ENCODE measurements around the gene SYP.

Gene SYP

DNA sequence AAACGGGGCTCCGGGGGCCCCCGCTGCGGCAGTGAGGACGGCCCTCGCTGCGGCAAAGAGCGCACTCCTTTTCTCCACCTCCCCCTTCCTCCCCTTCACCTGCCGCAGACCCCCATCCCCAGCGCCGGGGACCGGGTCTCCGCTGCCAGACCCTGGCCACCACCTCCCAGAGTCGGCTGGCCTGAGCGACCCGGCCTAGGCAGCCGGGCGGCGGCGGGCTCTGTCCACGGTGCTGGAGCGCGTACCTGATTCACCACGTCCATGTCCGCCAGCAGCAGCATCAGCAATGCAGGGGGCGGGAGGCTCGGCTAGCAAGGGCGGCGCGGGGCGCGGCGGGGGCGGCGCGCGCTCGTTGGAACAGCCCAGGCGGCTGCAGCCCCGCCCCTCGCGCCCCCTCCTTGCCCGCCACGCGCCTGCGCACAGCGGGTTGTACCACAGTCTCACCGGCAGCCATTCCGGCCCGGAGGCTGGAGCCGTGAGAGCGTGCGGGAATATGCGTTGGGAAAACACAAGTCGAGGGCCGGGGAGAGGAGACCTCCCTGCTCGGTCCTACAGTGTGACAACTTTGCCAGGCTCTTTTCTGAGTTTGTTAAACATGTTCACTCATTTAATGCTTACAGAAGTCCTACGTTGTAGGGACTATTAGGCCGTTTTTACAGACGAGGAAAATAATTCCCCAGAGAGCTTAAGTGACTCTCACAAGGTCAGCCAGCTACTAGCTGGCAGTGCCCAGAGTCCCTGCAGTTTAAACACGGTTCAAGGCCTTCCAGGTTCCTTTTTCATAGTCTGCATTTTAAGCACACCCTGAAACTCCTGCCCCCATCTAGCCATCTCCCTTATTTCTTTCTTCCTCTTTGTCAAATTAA, at the start of gene SYP:
TSS of gene SYP (minus strand) at position 288 of the 866 bp plus-strand sequence. CDS start at position 281, 7 bp downstream.
- DNase-seq = peak; percentile 63

DNA sequence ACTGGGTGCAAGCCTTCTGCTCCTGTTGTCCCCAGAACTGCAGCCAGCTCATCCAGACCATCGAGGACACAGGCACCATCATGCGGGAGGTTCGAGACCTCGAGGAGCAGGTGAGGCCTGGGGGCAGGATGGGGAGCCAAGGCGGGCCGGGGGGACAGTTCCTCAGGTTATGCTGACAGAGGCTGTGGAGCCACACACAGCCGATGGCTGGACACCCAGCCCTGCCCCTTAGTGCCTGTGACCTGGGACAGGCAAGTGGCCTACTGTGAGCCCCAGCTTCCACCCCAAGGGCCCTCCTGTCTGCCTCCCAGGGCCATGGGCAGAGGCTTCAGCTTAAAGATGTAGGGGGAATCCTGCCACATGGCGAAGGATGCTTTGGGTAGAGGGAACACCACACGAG, 49.6 kb upstream of the SYP start:
- DNase-seq = no peak

- DNase-seq = no peak
Measured at GRCh38 chrX:49249071-49249470, 49.1 kb upstream of the SYP start.

- DNase-seq = no peak
Measured at GRCh38 chrX:49247916-49248811, 48.2 kb upstream of the SYP start.

DNA sequence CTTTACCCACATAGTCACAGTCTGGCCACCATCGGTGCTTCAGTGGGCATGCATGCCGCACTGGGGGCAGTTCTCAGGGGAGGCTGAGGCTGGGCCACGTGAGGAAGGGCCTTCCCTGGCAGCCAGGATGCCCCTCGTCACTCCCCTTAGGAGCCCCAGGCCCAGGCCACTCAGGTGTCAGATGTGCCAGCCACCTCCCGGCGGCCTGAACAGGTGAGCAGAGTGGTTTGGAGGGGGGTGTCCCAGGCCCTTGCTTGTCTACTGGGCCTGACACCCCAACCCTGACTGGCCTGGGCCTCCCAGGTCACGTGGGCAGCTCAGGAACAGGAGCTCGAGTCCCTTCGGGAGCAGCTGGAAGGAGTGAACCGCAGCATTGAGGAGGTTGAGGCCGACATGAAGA, 47.4 kb upstream of the SYP start:
- no peak for DNase-seq

DNA sequence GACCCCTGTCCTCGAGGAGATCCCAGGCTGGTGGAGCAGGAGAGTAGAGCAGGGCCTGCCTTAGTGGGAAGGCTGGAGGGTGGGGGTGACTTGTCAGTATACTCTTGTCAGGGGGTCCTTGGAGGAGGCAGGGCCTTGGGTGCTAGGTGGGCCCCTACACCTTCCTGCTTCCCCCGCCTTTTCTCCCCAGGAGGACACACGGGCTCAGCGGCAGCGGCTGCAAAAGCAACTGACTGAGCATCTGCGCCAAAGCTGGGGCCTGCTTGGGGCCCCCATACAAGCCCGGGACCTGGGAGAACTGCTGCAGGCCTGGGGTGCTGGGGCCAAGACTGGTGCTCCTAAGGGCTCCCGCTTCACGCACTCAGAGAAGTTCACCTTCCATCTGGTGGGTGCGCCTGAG, 46.5 kb upstream of the SYP start:
- no peak for DNase-seq

GRCh38 chrX:49244207-49244606, 44.2 kb upstream of the SYP start:
- no peak for DNase-seq

DNA sequence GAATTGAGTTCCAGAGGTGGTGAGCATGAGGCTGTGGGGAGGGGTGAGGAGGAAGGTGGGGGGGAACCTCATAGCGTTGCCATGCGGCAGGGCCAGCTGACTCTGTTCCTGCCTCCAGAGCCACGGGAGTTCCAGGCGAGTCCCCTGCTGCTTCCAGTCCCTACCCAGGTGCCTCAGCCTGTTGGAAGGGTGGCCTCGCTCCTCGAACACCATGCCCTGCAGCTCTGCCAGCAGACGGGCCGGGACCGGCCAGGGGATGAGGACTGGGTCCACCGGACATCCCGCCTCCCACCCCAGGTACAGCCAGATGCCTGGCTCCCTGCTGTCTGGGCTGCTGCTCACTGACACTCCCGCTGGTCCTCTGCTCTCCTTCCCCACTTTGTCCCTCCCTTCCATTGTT, 43.2 kb upstream of the SYP start:
- no peak for DNase-seq

DNA sequence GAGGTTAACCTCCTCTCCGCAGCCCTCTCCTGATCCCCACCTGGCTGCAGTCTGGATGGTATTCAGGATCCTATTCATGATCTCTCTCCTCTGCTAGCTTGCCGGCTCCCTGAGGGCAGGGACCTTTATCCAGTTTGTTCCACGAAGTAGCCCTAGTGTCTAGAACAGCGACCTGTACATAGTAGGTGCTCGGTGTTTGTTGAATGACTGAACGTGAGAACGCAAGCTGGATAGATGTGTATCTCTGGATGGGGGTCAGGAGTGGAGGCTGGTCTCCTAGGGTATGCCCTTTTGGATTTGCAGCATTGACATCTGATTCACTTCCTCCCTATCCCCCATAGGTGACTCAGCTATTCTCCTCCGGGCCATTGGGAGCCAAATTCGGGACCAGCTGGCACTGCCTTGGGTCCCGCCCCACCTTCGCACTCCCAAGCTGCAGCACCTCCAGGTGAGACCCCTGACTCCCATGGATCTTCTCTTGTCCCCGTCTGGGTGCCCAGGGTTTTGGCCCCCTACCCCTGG, 42.6 kb upstream of the SYP start:
- no peak for DNase-seq

- no peak for DNase-seq
Measured at GRCh38 chrX:49238735-49239134, 38.7 kb upstream of the SYP start.

- DNase-seq = no peak
Measured at GRCh38 chrX:49237060-49237459, 37.1 kb upstream of the SYP start.

DNA sequence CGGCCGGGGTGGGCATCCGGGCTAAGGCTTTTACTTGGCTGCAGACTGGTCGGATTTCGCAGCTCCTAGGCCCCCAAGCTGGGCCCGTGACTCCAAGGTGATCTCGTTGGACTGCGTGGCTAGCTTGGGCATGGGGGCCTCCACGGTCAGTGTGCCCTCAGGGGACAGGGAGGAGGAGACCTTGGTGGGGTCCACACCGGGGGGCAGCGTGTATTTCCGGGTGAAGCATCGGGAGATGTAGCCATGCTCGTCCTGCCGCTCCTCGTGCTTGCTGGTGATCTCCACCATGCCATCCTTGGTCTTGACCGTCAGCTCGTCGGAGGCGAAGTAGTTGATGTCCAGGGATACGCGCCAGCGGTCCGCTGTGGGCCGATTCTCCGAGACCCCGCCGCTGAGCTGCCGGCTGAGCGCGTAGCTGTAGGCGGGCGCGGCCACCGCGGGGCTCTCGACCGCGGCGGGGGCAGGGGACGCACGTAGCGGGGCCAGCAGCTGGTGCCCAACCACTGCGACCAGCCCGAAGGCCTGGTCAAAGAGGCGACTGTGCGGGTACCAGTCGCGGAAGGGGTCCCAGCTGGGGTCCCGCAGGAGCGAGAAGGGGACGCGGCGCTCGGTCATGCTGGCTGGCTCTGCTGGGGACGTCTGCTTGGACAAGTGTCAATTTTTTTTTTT, 34.0 kb upstream of the SYP start:
- DNase-seq = no peak

DNA sequence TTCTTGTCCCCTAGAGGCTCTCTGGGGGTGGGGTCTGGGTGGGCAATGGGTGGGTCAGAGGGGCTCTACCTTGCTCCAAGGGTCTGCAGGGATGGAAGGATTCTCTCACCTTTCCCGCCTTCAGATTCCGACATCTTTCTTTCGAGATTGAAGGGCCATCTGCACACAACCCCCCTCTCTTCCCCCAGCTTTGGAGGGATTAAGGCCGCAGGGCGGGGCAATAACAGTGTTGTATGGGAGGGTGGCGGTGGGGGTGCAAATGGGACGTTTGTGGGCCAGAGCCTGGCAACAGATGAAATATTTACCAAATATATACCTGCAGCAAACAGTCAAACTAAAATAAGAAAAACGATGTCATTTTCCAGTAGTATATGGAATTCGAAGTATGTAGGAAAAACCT, 33.2 kb upstream of the SYP start, which contains the start of gene CACNA1F:
TSS of gene CACNA1F (minus strand) at position 165 of the 400 bp plus-strand sequence. CDS start at position 134, 31 bp downstream.
- no peak for DNase-seq

DNA sequence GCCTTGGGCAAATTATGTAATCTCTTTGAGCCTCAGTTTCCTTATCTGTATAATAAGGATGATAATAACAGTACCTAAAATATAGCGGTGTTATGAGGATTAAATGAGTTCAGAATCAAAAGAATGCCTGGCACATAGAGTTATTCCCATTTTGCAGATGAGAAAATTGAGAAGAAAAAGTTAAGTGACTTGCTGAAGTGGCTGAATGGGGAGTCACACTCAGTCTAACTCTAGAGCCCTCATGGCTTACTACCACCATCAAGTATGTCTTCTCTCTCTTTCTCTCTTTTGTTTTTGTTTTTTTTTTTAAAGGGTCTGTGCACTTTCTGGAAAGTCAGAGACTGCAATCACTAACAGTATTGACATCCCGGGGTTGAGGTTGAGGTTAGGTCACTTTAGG, 32.5 kb upstream of the SYP start:
- no peak for DNase-seq

DNA sequence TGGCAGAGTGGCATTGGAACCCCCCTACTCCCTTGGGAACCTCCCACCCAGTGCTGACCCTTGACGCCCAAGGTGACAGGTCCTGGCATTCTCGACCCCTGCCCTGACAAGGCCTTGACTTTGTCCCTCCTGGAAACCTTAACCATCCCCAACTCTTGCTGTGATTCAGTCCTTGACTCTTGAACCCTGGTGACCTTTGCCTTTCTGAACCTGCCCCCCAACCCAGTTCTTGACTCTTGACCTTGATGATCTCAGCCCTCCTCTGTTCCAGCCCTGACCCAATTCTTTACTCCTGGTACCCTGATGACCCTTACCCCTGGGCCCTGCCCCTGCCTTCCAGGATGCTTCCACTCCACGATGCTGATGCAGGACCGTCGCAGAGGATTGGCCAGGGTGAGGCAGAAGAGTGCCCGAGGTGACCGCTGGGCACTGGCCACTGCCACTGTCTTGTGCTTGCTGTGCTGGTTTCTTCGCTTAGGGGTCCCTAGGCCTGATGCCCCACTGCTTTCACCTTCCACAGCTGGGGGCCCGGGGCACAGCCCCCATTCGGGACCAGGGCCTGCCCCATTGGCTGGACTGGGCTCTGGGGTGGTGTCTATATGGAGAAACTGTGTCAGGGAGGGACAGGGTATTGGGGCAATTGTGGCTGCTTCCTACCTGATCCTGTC, 31.5 kb upstream of the SYP start:
- DNase-seq = no peak

GRCh38 chrX:49230500-49231232, 30.7 kb upstream of the SYP start:
- DNase-seq = peak; percentile 16

DNA sequence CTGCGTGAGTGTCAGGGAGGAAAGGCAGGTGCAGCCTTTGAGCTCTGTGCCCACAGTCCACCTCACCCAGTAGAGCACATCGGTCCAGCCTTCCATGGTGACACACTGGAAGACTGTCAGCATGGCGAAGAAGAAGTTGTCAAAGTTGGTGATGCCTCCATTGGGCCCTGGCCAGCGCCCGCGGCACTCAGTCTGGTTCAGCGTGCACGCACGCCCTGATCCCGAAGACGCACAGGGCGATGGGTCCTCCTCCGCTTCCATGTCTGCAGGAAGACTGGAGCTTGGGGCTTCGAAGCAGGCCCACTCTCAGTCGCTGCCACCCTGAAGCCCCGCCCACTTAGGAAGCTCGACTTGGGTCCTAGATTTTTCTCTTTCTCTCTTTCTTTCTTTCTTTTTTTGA, 28.2 kb upstream of the SYP start:
- no peak for DNase-seq

GRCh38 chrX:49227726-49228125, 27.7 kb upstream of the SYP start:
- DNase-seq = no peak

- DNase-seq = no peak
Measured at GRCh38 chrX:49226946-49227345, 27.0 kb upstream of the SYP start.

DNA sequence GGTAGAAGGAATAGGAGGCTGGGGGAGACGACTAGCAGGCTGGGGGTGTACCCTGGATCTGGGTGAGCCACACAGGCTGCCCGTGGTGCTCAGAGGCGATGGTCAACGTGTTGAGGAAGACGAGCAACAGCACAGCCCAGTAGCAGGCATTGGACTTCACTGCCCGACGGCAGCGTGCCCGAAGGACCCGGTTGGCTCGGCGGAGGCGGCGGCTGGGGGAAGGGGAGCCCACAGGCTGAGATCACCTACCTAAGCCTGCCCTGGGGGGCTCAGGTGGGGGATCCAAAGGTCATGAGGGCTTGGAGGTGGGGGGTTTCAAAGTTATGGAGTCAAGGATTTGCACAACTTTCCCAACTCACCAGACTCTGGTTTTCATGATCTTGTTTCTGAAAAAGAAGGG, 25.9 kb upstream of the SYP start:
- no peak for DNase-seq

GRCh38 chrX:49221868-49222267, 21.9 kb upstream of the SYP start:
- no peak for DNase-seq

GRCh38 chrX:49220100-49220499, 20.1 kb upstream of the SYP start:
- DNase-seq = no peak

All from NCI-H510A (cell line).